Epithelial cell of alveolus of lung (primary cell): ENCODE data around the gene CDK5RAP2. TPM values are rescaled to one million over a fixed set of nuclear protein-coding genes. Genes with fewer than 3 reads are reported as not detected.

Source experiments
- total RNA-seq: library from RNA; depleted of rRNA; stranded (reverse); fragments of >200 nt; gene quantifications from 2 replicates; pipeline ENCODE4 v1.2.1, GENCODE V29; 2015

CDK5RAP2 gene
- total RNA-seq: 31.8 and 34.7 TPM in 2 replicates

GRCh38 chr9:120580051-120580896 lies at the start of gene CDK5RAP2:
TSS of gene CDK5RAP2 (minus strand) at chr9:120580167. CDS start at chr9:120579978, 189 bp downstream.

Other genes starting within 250 kb of the CDK5RAP2 start
- gene MEGF9, start 134.3 kb upstream of the CDK5RAP2 start, total RNA-seq: 4.1 and 6.4 TPM in 2 replicates
- gene FBXW2, start 213.2 kb upstream of the CDK5RAP2 start, total RNA-seq: 21.6 and 24.1 TPM in 2 replicates